Measurements from ENCODE around the gene LRRK1.

The LRRK1 gene

DNA sequence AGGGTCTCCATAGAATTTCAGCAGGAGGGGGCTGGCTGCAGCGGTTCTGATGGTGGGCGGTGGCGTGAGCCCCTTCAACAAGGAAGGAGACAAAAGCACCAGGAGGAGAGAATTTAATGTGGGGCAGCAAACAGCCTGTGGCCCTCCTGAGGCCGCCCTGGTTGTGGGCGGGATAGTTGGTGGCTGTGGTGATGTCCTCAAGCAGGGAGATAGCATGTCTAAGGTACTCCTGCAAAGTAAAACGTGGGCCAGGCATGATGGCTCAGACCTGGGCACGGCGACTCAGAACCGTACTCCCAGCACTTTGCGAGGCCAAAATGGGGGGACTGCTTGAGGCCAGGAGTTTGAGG lies 94.0 kb downstream of the LRRK1 start:
- no peak for DNase-seq (ENCODE audit: low read depth)
- TF ChIP-seq CTCF (conservative IDR thresholded peaks at IDR 0.05; ENCODE audit: low read length) = no peak
- no peak overlapping the region for H3K4me3 ChIP-seq (ENCODE audit: low read length)

- no peak for TF ChIP-seq CTCF (conservative IDR thresholded peaks at IDR 0.05; ENCODE audit: low read length)
- no peak overlapping the region for H3K4me3 ChIP-seq (ENCODE audit: low read length)
- DNase-seq (ENCODE audit: low read depth) = no peak
These were observed 94.9 kb downstream of the LRRK1 start for GRCh38 chr15:101013769-101014675.

- TF ChIP-seq CTCF (conservative IDR thresholded peaks at IDR 0.05; ENCODE audit: low read length) = peak; percentile 90
- H3K4me3 ChIP-seq (ENCODE audit: low read length) = no peak overlapping the region
- peak; percentile 52 for DNase-seq (ENCODE audit: low read depth)
These were observed 96.0 kb downstream of the LRRK1 start for GRCh38 chr15:101014921-101015841.

DNA sequence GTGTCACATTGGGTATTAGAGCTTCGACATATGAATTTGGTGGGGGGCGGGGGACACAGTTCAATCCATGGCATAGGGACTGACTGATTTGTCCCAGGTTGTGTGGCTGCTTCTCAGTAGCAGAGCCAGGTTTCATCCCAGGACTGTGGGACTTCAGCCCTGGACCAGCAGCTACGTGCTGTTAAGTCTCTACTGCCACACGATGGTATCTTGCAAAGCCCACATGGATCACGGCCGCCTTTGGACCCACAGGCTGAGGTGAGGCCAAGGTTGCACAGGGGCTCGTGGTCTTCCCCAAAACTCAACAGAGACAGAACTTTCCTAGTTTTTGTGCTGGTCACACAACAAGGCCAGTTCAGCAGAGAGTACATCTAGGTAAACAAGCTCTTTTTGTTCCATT lies 97.4 kb downstream of the LRRK1 start:
- DNase-seq (ENCODE audit: low read depth) = no peak
- no peak overlapping the region for H3K4me3 ChIP-seq (ENCODE audit: low read length)
- no peak for TF ChIP-seq CTCF (conservative IDR thresholded peaks at IDR 0.05; ENCODE audit: low read length)

- DNase-seq (ENCODE audit: low read depth) = no peak
- H3K4me3 ChIP-seq (ENCODE audit: low read length) = no peak overlapping the region
- TF ChIP-seq CTCF (conservative IDR thresholded peaks at IDR 0.05; ENCODE audit: low read length) = no peak
These were observed 98.1 kb downstream of the LRRK1 start for GRCh38 chr15:101017093-101017754.

DNA sequence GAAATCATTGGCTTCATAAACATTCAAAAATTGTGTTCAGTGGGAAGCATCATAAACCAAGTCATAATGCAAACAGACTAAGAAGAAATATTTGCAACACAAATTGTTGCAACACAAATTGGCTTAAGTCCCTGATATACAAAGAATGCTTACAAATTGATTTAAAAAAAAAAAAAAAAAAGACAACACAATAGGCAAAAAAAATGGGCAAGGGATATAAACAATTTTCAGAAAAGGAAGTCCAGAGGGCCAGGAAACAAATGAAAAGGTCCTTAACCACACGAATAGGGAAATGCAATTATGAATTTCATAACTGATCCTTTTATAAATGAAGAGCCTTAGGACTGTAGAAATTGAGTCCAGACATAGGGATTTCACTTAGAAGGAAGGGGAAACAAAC lies 98.9 kb downstream of the LRRK1 start:
- TF ChIP-seq CTCF (conservative IDR thresholded peaks at IDR 0.05; ENCODE audit: low read length) = no peak
- H3K4me3 ChIP-seq (ENCODE audit: low read length) = no peak overlapping the region
- peak; percentile 75 for DNase-seq (ENCODE audit: low read depth)

All from AG10803 (cell line).